ENCODE measurements around the gene IPO11.

The IPO11 gene

DNA sequence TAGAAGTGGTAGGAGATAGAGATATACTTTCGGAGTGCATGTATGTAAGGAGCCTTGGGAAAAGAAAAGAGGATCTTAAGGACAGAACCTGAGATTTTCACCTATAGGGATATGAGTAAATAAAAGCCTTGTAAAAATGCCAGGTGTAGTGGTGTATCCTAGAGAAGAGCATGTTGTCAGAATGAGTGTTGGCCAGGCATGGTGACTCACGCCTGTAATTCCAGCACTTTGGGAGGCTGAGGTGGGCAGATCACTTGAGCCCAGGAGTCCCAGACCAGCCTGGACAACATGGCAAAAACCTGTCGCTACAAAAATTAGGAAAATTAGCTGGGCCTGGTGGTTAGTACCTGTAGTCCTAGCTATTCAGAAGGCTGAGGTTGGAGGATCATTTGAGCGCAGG is 76.0 kb downstream of the IPO11 start:
- no peak for TF ChIP-seq CTCF (IDR thresholded peaks at IDR 0.05; ENCODE audit: control insufficient read depth, extremely low read depth, insufficient read depth)
- no peak overlapping the region for H3K4me3 ChIP-seq (ENCODE audit: low read depth, low read length)
- no peak for DNase-seq (ENCODE audit: low read depth)

- no peak for DNase-seq (ENCODE audit: low read depth)
- H3K4me3 ChIP-seq (ENCODE audit: low read depth, low read length): no peak overlapping the region
- TF ChIP-seq CTCF (IDR thresholded peaks at IDR 0.05; ENCODE audit: control insufficient read depth, extremely low read depth, insufficient read depth): no peak
Measured at GRCh38 chr5:62489471-62489870, 76.9 kb downstream of the IPO11 start.

DNA sequence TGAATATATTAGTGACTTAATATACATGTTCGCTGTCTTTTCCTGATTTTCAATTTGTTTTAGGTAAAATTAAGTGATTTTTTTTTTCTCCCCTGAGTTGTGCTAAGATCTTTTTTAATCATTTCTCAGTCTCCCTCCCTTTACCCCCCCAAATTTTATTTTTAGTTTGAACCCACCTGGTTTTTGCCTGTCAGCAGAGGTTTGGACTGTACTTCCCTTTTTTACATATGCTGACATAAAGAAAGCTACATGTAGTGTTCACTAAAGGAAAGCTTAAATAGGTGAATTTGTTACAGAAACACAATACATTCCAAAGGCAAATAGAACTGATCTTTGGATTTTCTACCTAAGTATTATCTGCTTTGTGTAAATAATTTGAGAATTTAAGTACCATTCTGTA is 82.2 kb downstream of the IPO11 start:
- TF ChIP-seq CTCF (IDR thresholded peaks at IDR 0.05; ENCODE audit: control insufficient read depth, extremely low read depth, insufficient read depth): no peak
- DNase-seq (ENCODE audit: low read depth): no peak
- H3K4me3 ChIP-seq (ENCODE audit: low read depth, low read length): no peak overlapping the region

- no peak for DNase-seq (ENCODE audit: low read depth)
- no peak for TF ChIP-seq CTCF (IDR thresholded peaks at IDR 0.05; ENCODE audit: control insufficient read depth, extremely low read depth, insufficient read depth)
- no peak overlapping the region for H3K4me3 ChIP-seq (ENCODE audit: low read depth, low read length)
Measured at GRCh38 chr5:62496876-62497275, 84.3 kb downstream of the IPO11 start.

- no peak for TF ChIP-seq CTCF (IDR thresholded peaks at IDR 0.05; ENCODE audit: control insufficient read depth, extremely low read depth, insufficient read depth)
- no peak for DNase-seq (ENCODE audit: low read depth)
- no peak overlapping the region for H3K4me3 ChIP-seq (ENCODE audit: low read depth, low read length)
Measured at GRCh38 chr5:62498961-62499360, 86.4 kb downstream of the IPO11 start.

DNA sequence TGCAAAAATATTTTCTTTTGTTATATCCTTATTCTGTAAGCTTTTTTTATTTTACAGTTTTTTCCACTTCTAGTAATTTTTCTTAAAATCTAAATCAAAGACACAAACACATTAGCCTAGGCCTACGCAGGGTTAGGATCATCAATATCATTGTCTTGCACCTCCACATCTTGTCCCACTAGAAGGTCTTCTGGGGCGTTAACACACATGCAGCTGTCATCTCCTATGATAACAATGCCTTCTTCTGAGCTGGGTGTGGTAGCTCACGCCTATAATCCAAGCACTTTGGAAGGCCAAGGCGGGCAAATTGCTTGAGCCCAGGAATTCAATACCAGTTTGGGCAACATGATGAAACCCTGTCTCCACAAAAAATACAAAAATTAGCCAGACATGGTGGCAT is 87.2 kb downstream of the IPO11 start:
- DNase-seq (ENCODE audit: low read depth): no peak
- TF ChIP-seq CTCF (IDR thresholded peaks at IDR 0.05; ENCODE audit: control insufficient read depth, extremely low read depth, insufficient read depth): no peak
- H3K4me3 ChIP-seq (ENCODE audit: low read depth, low read length): no peak overlapping the region

- DNase-seq (ENCODE audit: low read depth): no peak
- TF ChIP-seq CTCF (IDR thresholded peaks at IDR 0.05; ENCODE audit: control insufficient read depth, extremely low read depth, insufficient read depth): no peak
- no peak overlapping the region for H3K4me3 ChIP-seq (ENCODE audit: low read depth, low read length)
Measured at GRCh38 chr5:62502456-62503101, 90.0 kb downstream of the IPO11 start.
